ENCODE data around the gene C1QTNF7. TPM values are rescaled to one million over a fixed set of nuclear protein-coding genes. Genes with fewer than 3 reads are reported as not detected.

C1QTNF7 gene
- total and polyA plus RNA-seq, 9 donors: 5.9 to 23.6 (median 14.1) TPM

- Histone ChIP-seq H3K9me3 (no peaks in the 10 kb centered on the region), H3K4me1 (ENCODE audit: insufficient read depth) (peaks cover 4% of the 10 kb centered on the region), H3K4me3 (no peak overlapping the region), H3K36me3 (no peaks in the 10 kb centered on the region), H3K27ac (no peak overlapping the region), H3K27me3 (no peaks in the 10 kb centered on the region)
- no peak for TF ChIP-seq POLR2A (IDR thresholded peaks at IDR 0.05)
- TF ChIP-seq CTCF (IDR thresholded peaks at IDR 0.05): no peak
- no peak for TF ChIP-seq EP300 (IDR thresholded peaks at IDR 0.05)
- WGBS, 3 donors: 60 to 76% (median 61%) methylated on average over 4 of the region's 4 CpGs
- no peak for DNase-seq
- intact Hi-C loops (cut with DNase I): no loop called here
Measured at GRCh38 chr4:15395311-15395710, 32.5 kb upstream of the C1QTNF7 start.

DNA sequence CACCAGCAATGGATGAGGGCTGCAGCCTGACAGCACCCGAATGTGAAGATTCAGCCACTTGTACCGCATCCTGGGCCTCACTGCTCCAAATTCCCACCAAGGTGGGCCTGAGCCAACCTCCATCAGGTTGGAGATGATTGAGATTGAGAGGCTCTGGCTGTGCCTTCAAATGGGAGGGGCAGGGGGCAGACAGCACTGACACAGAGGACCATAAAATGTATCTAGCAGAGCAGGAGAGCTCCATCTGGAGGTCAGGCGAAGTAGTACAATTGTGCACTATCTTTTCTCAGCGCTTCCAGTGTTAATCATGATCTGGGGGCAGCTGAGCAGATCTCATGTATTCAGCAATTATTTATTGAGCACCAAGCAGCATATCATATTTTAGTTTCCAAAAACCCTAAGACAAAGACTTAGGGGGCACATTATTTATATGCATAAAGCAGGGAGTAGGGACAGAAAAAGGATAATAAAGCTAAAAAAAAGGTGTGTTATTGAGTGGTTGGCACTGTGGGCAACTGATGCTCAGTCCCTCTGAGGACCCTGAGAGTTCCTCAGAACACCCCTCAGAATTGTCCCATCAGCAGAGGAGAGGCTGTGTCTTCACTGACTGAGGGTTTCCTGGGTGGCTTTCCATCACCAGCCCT, 31.6 kb upstream of the C1QTNF7 start:
- WGBS, 3 donors: 83 to 90% (median 88%) methylated on average over 4 of the region's 4 CpGs
- H3K4me1 ChIP-seq (ENCODE audit: insufficient read depth): peaks cover 12% of the 10 kb centered on the region
- no peaks in the 10 kb centered on the region for H3K27me3 ChIP-seq
- H3K36me3 ChIP-seq: no peaks in the 10 kb centered on the region
- H3K4me3 ChIP-seq: no peak overlapping the region
- DNase-seq: no peak
- TF ChIP-seq CTCF (IDR thresholded peaks at IDR 0.05) (peak in 1 of 3 donors; percentile 14), EP300 (IDR thresholded peaks at IDR 0.05) (no peak)
- intact Hi-C loops (cut with DNase I): no loop called here
- H3K27ac ChIP-seq: no peak overlapping the region
- H3K9me3 ChIP-seq: no peaks in the 10 kb centered on the region

DNA sequence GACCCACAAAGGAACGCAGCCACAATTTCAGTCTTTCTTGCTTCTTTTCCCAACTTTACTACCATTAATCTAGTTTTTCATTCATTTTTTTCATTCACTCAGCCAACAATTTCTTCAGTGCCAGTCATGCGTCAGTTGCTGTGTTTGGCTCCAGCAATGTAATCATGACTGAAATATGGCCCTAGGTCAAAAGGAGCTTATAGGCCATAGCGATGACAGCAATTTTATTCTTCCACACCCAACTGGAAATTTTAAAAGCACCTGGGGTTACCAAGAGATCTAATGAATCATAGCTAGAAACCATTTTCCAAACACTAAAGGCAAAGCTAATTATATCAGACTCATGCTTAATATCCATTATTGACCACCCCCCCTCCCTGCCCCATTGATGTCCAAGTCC, 29.8 kb upstream of the C1QTNF7 start:
- Histone ChIP-seq H3K4me3 (no peak overlapping the region), H3K9me3 (no peaks in the 10 kb centered on the region), H3K27me3 (no peaks in the 10 kb centered on the region), H3K36me3 (no peaks in the 10 kb centered on the region), H3K4me1 (ENCODE audit: insufficient read depth) (peaks cover 13% of the 10 kb centered on the region), H3K27ac (no peak overlapping the region)
- intact Hi-C loops (cut with DNase I): no loop called here
- 49 to 83% (median 61%) methylated on average over 3 of the region's 3 CpGs for WGBS, 3 donors
- TF ChIP-seq EP300 (IDR thresholded peaks at IDR 0.05): no peak
- no peak for TF ChIP-seq POLR2A (IDR thresholded peaks at IDR 0.05)
- no peak for TF ChIP-seq CTCF (IDR thresholded peaks at IDR 0.05)
- DNase-seq: no peak

GRCh38 chr4:15398732-15399131, 29.1 kb upstream of the C1QTNF7 start:
- Histone ChIP-seq H3K36me3 (no peaks in the 10 kb centered on the region), H3K27ac (no peak overlapping the region), H3K27me3 (no peaks in the 10 kb centered on the region), H3K9me3 (no peaks in the 10 kb centered on the region), H3K4me3 (no peak overlapping the region), H3K4me1 (ENCODE audit: insufficient read depth) (peaks cover 16% of the 10 kb centered on the region)
- TF ChIP-seq POLR2A (IDR thresholded peaks at IDR 0.05) (no peak), EP300 (IDR thresholded peaks at IDR 0.05) (no peak), CTCF (IDR thresholded peaks at IDR 0.05) (no peak)
- intact Hi-C loops (cut with DNase I): no loop called here
- 69 to 71% (median 69%) methylated on average over 4 of the region's 4 CpGs for WGBS, 3 donors
- no peak for DNase-seq

Measured in ovary (tissue), 9 donors.